Smooth muscle cell (in vitro differentiated cells): ENCODE measurements around the gene NR0B1. TPM values are rescaled to one million over a fixed set of nuclear protein-coding genes. Genes with fewer than 3 reads are reported as not detected.

Source experiments
- DNase-seq: peaks from one replicate; lab custom pipeline; 2025; ENCODE audit not compliant: unreplicated experiment; lab: John Stamatoyannopoulos, UW
- H2AFZ ChIP-seq: fragments of 200-600 bp; sonication (generic); 2 replicates; pipeline ENCODE4 v1.6.0; 2016; ENCODE audit warnings: antibody characterized with exemption, low read depth, mild to moderate bottlenecking
- H3F3A ChIP-seq: fragments of 200-600 bp; sonication (generic); 2 replicates; pipeline ENCODE4 v1.6.0; 2017; ENCODE audit warnings: antibody characterized with exemption, low read depth
- H3K27ac ChIP-seq: fragments of 200-600 bp; sonication (generic); 2 replicates; pipeline ENCODE4 v1.5.1; 2016; ENCODE audit warnings: low read depth, mild to moderate bottlenecking
- H3K27me3 ChIP-seq: fragments of 200-600 bp; sonication (generic); 2 replicates; pipeline ENCODE4 v1.6.1; 2016; ENCODE audit warnings: low read depth, mild to moderate bottlenecking
- H3K36me3 ChIP-seq: fragments of 200-600 bp; sonication (generic); 2 replicates; pipeline ENCODE4 v1.5.1; 2016; ENCODE audit warnings: low read depth
- H3K4me1 ChIP-seq: fragments of 200-600 bp; sonication (generic); 2 replicates; pipeline ENCODE4 v1.5.1; 2016; ENCODE audit warnings: low read depth
- H3K4me2 ChIP-seq: fragments of 200-600 bp; sonication (generic); 2 replicates; pipeline ENCODE4 v1.6.0; 2016; ENCODE audit warnings: mild to moderate bottlenecking
- H3K4me3 ChIP-seq: fragments of 200-600 bp; sonication (generic); 2 replicates; pipeline ENCODE4 v1.5.1; 2016; ENCODE audit warnings: mild to moderate bottlenecking
- H3K79me2 ChIP-seq: fragments of 200-600 bp; sonication (generic); 2 replicates; pipeline ENCODE4 v1.6.0; 2016; ENCODE audit warnings: low read depth, mild to moderate bottlenecking
- H3K9ac ChIP-seq: fragments of 200-600 bp; sonication (generic); 2 replicates; pipeline ENCODE4 v1.6.0; 2016; ENCODE audit warnings: low read depth
- H3K9me3 ChIP-seq: fragments of 200-600 bp; sonication (generic); replicated peaks from 2 replicates; pipeline ENCODE4 v1.5.1; 2016; ENCODE audit warnings: low read depth
- H4K20me1 ChIP-seq: fragments of 200-600 bp; sonication (generic); 2 replicates; pipeline ENCODE4 v1.6.0; 2016; ENCODE audit warnings: low read depth
- CTCF ChIP-seq: fragments of 200-600 bp; sonication (generic); IDR thresholded peaks from 2 replicates; pipeline ENCODE4 v1.5.1; 2017; ENCODE audit warnings: borderline replicate concordance, mild to moderate bottlenecking, antibody characterized with exemption; ENCODE audit not compliant: insufficient read depth, poor library complexity, severe bottlenecking
- WGBS: methylation state at CpG from one replicate; pipeline ENCODE4 v1.1.7; 2016; ENCODE audit warnings: low lambda C conversion rate; 5-methylcytosine and 5-hydroxymethylcytosine counted together
- polyA plus RNA-seq: library from polyadenylated mRNA; unstranded; fragments of >200 nt; fragmentation: Nextera tagmentation; extraction: Ambion mirVana; gene quantifications from 2 replicates; pipeline ENCODE4 v1.2.1, GENCODE V29; 2016
- total RNA-seq: library from RNA; depleted of rRNA; stranded (reverse); fragments of >200 nt; gene quantifications from 2 replicates; pipeline ENCODE4 v1.2.3, GENCODE V29; 2014

NR0B1 gene
- total and polyA plus RNA-seq, 2 experiments from 2014 or later: not detected

- DNase-seq: no peak
- Histone ChIP-seq H3K4me1 (no peaks in the 10 kb centered on the region), H3K27ac (no peak overlapping the region), H3K9me3 (no peaks in the 10 kb centered on the region), H2AFZ (no peak overlapping the region), H3K36me3 (no peaks in the 10 kb centered on the region), H4K20me1 (no peaks in the 10 kb centered on the region), H3F3A (no peaks in the 10 kb centered on the region), H3K4me3 (no peak overlapping the region), H3K79me2 (no peaks in the 10 kb centered on the region), H3K27me3 (no peaks in the 10 kb centered on the region), H3K4me2 (no peak overlapping the region), H3K9ac (no peak overlapping the region)
- TF ChIP-seq CTCF: no peak
- 74% methylated on average over 1 of the region's 1 CpG for WGBS
These were observed 46.4 kb downstream of the NR0B1 start for GRCh38 chrX:30262763-30263162.

GRCh38 chrX:30261012-30261411 lies 48.2 kb downstream of the NR0B1 start:
- no peaks in the 10 kb centered on the region for H4K20me1 ChIP-seq
- no peaks in the 10 kb centered on the region for H3K27me3 ChIP-seq
- no peak overlapping the region for H3K9ac ChIP-seq
- no peak overlapping the region for H3K4me3 ChIP-seq
- H3K27ac ChIP-seq: no peak overlapping the region
- no peak overlapping the region for H2AFZ ChIP-seq
- no peaks in the 10 kb centered on the region for H3K9me3 ChIP-seq
- H3K79me2 ChIP-seq: no peaks in the 10 kb centered on the region
- TF ChIP-seq CTCF: no peak
- H3F3A ChIP-seq: no peaks in the 10 kb centered on the region
- no peak overlapping the region for H3K4me2 ChIP-seq
- DNase-seq: no peak
- no peaks in the 10 kb centered on the region for H3K36me3 ChIP-seq
- H3K4me1 ChIP-seq: no peaks in the 10 kb centered on the region

- Histone ChIP-seq H4K20me1 (no peaks in the 10 kb centered on the region), H3K9ac (no peak overlapping the region), H2AFZ (no peak overlapping the region), H3K27me3 (no peaks in the 10 kb centered on the region), H3K4me2 (no peak overlapping the region), H3K36me3 (no peaks in the 10 kb centered on the region), H3K27ac (no peak overlapping the region), H3K79me2 (no peaks in the 10 kb centered on the region), H3K9me3 (no peaks in the 10 kb centered on the region), H3K4me1 (no peaks in the 10 kb centered on the region), H3K4me3 (no peak overlapping the region), H3F3A (no peaks in the 10 kb centered on the region)
- no peak for DNase-seq
- TF ChIP-seq CTCF: no peak
- WGBS: 58% methylated on average over 2 of the region's 2 CpGs
These were observed 49.3 kb downstream of the NR0B1 start for GRCh38 chrX:30259927-30260326.

Other genes starting within 250 kb of the NR0B1 start
- not detected in 2 replicates for gene MAGEB2, start 93.8 kb downstream of the NR0B1 start, total RNA-seq
- not detected in 2 replicates for gene MAGEB2, start 93.8 kb downstream of the NR0B1 start, polyA plus RNA-seq
- gene MAGEB3, start 78.7 kb downstream of the NR0B1 start, total RNA-seq: not detected in 2 replicates
- not detected in 2 replicates for gene MAGEB3, start 78.7 kb downstream of the NR0B1 start, polyA plus RNA-seq
- gene MAGEB4, start 67.4 kb downstream of the NR0B1 start, total RNA-seq: 0.18 and 0.36 TPM in 2 replicates
- gene MAGEB4, start 67.4 kb downstream of the NR0B1 start, polyA plus RNA-seq: not detected in 2 replicates
- gene MAGEB1, start 62.2 kb downstream of the NR0B1 start, total RNA-seq: not detected in 2 replicates
- gene MAGEB1, start 62.2 kb downstream of the NR0B1 start, polyA plus RNA-seq: not detected in 2 replicates